GM18907 (cell line): ENCODE data around the gene TMEM63C.

Experiments
- ATAC-seq: cut with Tn5 transposase; IDR thresholded peaks from one replicate; pipeline ENCODE4 v1.9.1; 2021; ENCODE audit warnings: mild to moderate bottlenecking, moderate library complexity; ENCODE audit not compliant: unreplicated experiment

Gene TMEM63C

DNA sequence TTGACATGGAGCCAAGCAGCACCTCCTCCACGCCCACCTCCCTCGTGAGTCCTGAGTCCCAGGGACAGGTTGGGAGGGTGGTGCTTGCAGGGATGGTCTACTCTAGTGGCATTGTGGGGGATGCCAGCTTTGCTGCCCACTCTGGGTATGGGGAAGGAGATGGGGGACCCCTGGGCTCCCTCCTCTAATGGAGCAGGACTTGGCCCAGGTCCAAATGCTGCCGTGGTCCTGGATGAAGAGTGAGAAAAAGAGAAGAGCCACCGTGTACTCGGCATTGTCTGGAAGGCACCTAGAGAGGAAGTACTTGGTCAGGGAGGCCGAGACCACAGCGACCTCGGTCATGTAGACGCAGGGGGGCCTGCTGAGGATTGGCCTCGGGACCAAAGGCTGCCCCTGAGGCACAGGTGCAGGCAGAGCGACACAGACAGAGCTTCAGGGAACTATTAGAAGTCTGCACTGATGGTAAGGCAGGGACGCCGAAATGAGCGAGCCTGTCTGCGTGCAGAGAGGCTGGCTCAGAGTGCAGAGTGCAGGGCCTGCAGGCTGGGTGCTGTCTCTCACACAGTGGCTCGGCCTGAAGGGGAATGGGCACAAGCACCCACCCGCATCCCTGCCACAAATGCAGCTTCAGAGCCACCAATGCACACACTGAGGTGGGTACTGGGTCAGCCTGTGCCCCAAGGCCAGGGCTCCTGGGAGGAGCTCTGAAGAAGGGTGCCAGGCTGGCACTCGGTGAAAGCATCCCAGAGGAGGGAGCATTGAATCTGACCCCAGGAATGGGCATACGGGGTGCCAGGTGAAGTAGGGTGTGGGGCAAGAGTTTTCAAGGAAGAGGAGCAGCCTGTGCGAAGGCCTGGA is 72.0 kb downstream of the TMEM63C start:
- no peak for ATAC-seq

DNA sequence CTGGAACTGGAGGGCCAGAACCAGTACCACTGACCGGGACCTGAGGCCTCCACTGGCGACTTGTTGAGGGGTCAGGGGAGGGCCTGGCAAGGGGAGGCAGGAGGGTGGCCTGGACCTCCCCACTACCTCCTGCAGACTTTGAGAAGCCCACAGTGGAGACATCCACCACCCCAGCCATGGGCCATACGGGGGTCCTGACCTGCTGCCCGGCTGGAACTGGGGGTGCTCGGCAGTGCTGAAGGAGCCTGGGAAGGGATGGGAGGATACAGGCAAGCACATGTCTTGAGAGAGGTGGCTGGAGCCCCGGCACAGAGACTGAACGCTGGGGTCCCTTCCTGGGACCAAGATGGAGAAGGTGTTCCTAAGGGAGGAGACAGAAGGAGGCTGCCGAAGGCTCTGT is 75.1 kb downstream of the TMEM63C start:
- ATAC-seq = no peak

- ATAC-seq = no peak
Observed at GRCh38 chr14:77257700-77258099, 76.1 kb downstream of the TMEM63C start.

DNA sequence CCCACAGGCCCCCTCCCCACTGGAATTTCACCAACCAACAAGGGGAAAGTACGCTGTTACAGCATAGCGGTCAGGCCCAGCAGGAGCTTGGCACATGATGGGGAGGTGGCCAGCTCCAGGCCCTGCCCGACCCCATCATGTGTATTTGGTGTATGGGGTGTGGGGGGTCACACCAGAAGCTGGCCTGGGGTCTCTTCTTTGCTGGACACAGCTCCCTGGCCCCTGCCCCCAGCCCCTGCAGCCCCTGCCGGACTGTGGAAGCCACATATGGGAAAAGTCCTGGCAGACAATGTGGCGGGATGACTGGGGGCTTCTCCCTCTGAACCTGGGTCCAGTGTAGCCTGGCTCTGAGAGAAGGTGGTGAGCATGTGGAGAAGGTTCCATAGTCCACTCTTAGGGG is 77.0 kb downstream of the TMEM63C start:
- no peak for ATAC-seq

DNA sequence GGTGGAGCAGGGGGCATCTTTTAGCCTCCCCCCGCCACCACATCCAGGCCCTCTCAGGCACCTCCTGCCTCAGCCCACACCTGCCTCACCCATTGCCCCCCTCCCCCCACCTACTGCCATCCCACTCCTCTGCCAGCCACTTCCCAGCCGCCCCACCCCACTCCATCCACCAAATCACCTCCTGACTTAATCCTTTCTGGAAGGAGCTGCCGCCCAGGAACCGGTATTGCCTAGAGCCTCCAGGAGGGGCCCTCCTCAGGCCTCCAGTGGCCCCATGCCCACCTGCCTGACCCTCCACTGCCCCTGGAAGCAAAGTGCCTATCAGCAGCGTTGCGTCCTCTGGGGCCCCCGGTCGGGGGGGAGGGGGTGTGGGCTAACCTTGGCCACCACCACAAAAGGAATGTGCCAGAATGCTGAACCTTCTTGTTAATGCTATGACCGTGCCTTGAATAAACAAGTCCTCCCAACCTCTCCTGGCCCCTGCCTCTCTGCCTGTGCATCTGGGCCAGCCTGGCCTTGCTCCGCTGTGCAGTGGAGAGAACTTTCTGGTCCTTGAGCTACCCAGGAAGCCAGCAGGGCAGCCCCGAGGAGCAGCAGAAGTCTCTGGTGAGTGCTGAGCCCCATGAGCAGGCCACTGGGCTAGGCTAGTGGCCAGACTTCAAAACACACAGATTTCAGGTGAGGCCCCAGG is 77.6 kb downstream of the TMEM63C start:
- no peak for ATAC-seq

GRCh38 chr14:77260199-77260598 is 78.6 kb downstream of the TMEM63C start:
- no peak for ATAC-seq

- ATAC-seq = no peak
Observed at GRCh38 chr14:77260631-77261030, 79.0 kb downstream of the TMEM63C start.

DNA sequence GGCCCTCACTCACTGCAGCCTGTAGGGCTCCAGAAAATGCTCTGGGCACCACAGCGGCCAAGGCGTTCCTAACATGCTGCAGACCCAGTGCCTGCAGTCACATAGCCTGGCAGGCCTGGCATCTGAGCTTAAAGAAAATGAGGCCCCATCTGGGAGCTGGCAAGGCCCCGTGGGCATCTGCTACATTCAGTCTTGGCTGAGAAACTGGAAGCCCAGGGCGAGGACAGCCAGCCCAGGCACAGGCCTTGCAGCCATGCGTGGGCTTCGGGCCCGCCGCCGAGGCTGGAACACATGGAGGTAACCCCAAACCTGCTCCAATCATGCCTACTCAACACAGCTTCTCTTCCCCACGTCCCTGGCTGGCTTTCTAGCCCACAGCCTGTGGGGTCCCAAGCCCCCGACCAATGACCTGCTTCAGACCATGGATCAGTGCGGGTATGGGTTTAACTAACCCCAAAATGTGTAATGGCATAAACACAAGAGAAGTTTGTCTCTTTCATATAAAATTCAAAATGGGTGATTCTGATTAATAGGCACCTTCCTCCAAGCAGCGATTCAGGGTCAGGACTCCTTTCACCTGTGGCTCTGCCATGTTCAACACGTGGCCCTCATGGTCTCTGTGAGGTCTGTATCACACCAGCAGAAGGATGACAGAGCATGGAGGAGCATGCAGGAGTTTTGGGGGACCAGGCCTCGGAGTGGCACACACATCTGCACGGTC is 83.0 kb downstream of the TMEM63C start:
- no peak for ATAC-seq

GRCh38 chr14:77265187-77265515 is 83.6 kb downstream of the TMEM63C start:
- ATAC-seq = no peak

GRCh38 chr14:77265561-77266335 is 84.2 kb downstream of the TMEM63C start:
- ATAC-seq = no peak

GRCh38 chr14:77266336-77266735 is 84.7 kb downstream of the TMEM63C start:
- ATAC-seq = no peak

GRCh38 chr14:77267937-77268699 is 86.5 kb downstream of the TMEM63C start:
- ATAC-seq = no peak

GRCh38 chr14:77268989-77269600 is 87.5 kb downstream of the TMEM63C start:
- no peak for ATAC-seq

DNA sequence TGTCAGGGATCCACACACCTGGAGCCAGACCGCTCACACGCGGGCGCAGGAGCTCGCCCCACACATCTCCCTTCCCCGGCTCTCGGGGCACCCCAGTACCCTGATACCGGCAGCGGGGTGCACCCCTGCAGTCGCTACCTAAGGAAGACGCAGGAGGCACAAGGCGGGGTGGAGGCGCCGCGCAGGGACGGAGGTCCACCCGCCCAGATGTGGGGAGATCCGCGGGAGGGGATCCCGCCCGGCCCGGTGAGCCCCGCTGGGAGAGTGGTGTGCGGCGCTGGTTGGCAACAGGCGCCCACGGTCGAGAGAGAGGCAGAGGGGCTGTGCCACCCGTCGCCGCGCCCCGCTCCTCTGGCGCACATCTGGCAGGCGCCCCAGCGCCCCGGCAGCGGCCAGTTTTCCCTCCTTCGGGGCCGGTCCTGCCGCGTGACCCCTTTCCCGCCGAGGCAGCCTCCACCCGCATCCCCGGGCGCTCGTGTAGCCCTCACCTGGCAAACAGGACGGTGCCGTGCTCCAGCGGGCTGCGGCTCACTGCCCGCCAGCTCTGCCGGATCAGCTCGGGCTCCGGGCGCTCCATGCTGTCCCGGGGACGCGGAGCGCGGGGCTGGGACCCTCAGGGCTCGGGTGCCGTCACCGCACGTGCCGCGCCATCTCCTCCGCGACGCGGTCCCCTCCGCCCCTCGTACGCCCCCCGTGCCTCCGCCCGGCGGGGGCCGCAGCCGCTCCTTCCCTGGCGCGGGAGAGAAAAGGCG is 88.9 kb downstream of the TMEM63C start:
- ATAC-seq = no peak

DNA sequence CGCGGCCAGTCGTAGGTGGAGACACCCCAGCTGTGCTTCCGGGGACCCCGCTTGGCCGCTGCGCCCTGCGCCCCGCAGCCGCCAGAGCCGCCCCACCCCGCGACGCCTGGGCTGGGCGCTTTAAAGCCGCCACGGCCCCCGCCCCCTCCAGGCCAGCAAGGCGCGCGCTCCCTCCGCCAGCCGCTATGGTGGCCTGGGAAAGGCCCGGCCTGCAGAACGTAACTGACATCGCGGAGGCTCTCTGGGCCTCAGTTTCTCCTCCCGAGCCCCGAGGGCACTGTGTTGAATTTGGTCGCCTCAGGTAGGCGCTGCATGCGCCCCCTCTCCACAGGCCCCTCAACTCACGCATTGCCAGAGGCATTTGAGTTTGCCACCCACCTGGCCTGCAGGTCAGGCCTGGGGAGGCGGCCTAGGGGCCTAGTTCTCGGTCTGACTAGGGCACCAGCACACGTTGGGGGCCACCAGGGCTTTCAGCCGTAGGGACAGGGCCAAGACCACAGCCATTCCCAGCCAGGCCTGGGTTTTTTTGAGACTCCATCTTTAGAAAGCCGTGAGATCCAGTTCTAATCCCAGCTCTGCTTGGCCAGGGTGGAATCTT is 89.6 kb downstream of the TMEM63C start, which contains the start of gene NGB:
NGB (minus strand) TSS at position 94 of the 598 bp plus-strand sequence. CDS start 269 bp downstream, outside the sequence.
- ATAC-seq = no peak

- ATAC-seq = no peak
Observed at GRCh38 chr14:77272261-77272660, 90.7 kb downstream of the TMEM63C start.

- no peak for ATAC-seq
Observed at GRCh38 chr14:77273796-77274195, 92.2 kb downstream of the TMEM63C start.

DNA sequence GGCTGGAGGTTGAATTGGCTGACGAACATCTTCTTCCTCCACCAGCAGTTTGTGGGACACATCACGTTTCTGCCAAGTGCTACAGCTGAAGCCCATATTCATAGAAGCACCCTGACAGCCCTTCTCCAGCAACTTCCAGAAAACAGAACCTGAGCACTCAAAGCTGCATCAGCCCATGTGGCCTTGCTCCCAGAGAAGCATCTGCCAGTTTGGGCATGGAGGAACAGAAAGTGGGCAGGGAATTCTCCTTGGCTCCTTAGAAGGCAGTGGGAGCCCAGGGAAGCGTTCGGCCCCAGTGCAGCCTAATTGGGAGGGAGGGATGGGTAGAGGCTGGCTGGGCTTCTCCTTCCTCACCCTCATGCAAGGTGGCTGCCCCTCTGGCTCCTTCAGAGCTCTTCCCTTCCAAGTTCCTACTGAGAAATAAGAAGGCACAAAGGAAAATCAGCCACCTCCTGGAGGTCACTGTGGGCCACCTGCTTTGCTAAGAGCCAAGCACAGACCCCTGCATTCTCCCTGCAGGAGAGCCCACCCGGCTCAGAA is 93.5 kb downstream of the TMEM63C start:
- no peak for ATAC-seq
